DMS79 (cell line): ENCODE measurements around the gene PSMB11.
"Not testable (repeated sequence)": the region's sequence is repeated elsewhere in the genome, so short reads cannot be mapped to it uniquely, and the experiment has no call there.

ENCODE experiments used
- DNase-seq: peaks from one replicate; lab custom pipeline; 2025; lab: John Stamatoyannopoulos, UW

PSMB11 gene, protein sequence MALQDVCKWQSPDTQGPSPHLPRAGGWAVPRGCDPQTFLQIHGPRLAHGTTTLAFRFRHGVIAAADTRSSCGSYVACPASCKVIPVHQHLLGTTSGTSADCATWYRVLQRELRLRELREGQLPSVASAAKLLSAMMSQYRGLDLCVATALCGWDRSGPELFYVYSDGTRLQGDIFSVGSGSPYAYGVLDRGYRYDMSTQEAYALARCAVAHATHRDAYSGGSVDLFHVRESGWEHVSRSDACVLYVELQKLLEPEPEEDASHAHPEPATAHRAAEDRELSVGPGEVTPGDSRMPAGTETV

DNA sequence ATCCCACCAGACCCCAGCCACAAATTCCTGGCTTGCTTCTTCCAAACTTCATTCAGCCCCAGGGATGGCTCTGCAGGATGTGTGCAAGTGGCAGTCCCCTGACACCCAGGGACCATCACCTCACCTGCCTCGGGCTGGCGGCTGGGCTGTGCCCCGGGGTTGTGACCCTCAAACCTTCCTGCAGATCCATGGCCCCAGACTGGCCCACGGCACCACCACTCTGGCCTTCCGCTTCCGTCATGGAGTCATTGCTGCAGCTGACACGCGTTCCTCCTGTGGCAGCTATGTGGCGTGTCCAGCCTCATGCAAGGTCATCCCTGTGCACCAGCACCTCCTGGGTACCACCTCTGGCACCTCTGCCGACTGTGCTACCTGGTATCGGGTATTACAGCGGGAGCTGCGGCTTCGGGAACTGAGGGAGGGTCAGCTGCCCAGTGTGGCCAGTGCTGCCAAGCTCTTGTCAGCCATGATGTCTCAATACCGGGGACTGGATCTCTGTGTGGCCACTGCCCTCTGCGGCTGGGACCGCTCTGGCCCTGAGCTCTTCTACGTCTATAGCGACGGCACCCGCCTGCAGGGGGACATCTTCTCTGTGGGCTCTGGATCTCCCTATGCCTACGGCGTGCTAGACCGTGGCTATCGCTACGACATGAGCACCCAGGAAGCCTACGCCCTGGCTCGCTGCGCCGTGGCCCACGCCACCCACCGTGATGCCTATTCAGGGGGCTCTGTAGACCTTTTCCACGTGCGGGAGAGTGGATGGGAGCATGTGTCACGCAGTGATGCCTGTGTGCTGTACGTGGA, at the start of gene PSMB11:
PSMB11 (plus strand) TSS at position 51 of the 804 bp plus-strand sequence; CDS start at position 65, 14 bp downstream.
- no peak for DNase-seq

GRCh38 chr14:22993517-22993916, 48.5 kb upstream of the PSMB11 start:
- DNase-seq: no peak

DNA sequence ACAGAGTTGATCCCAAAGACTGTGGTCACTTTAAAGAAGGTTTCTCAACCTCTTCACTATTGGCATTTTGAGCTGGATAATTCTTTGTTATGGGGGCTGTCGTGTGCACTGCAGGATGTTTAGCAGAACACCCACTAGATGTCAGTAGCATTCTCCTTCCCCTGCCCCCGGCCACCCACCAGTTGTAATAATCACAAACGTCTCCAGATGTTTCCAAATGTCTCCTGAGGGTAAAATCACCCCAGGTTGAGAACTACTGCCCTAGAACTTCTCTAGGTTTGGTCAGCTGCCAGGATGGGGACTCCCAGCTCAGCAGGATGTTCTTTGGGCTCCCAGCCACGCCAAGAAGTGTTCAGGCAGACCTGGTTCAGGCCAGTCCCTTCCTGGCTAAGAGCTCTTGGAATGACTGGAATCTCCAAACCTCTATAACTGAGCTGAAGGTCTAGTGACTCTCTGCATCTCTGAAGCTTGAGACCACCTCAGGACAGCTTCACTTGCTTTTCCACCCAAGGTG, 47.2 kb upstream of the PSMB11 start:
- DNase-seq: peak; percentile 16

GRCh38 chr14:22995889-22996625, 46.0 kb upstream of the PSMB11 start:
- no peak for DNase-seq

- no peak for DNase-seq
Observed at GRCh38 chr14:22996768-22997654, 45.0 kb upstream of the PSMB11 start.

GRCh38 chr14:22997676-22998323, 44.2 kb upstream of the PSMB11 start:
- no peak for DNase-seq

GRCh38 chr14:22998329-22999012, 43.5 kb upstream of the PSMB11 start:
- DNase-seq: no peak

DNA sequence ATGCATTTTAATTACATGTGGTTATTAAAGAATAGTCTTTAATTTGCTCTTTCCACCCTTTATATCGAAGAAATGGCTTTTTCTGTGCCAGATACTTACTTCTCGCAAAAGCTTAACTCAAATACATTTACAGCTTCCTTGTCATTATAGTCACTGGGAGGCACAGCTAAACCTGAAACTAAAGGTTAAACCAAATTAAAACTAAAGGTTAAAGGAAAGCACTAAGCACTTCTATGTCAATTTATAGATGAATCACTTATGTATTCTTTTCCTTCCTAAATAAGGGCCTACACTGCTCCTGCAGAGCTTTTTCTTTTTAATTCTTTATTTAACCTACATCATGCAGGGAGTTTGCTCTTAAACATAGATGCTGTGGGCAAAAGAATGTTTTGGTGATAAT, 41.2 kb upstream of the PSMB11 start:
- DNase-seq: no peak

DNA sequence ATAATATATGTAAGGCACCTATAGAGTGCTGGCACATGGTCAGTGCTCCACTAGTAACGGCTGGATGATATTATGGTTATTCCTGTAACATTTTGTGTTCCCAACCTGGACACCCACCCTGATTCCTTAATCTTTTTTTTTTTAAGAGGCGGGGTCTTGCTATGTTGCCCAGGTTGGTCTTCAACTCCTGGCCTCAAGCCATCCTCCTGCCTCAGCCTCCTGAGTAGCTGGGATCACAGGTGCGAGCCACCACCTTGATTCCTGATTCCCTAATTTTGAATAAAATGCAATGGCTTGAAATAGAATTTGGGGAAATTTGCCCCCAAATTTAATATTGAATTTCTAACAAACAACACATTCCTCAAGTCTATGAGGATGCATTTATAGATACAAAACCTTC, 39.4 kb upstream of the PSMB11 start:
- no peak for DNase-seq

GRCh38 chr14:23004274-23004673, 37.7 kb upstream of the PSMB11 start:
- not testable (repeated sequence) for DNase-seq

- DNase-seq: no peak
Observed at GRCh38 chr14:23005451-23006187, 36.4 kb upstream of the PSMB11 start.

GRCh38 chr14:23006188-23006534, 35.9 kb upstream of the PSMB11 start:
- DNase-seq: no peak

- peak; percentile 100 for DNase-seq
Observed at GRCh38 chr14:23006544-23007419, 35.2 kb upstream of the PSMB11 start.

GRCh38 chr14:23008831-23009230, 33.2 kb upstream of the PSMB11 start:
- peak; percentile 82 for DNase-seq

- peak; percentile 26 for DNase-seq
Observed at GRCh38 chr14:23009483-23009938, 32.5 kb upstream of the PSMB11 start.

- peak; percentile 47 for DNase-seq
Observed at GRCh38 chr14:23009939-23010726, 31.9 kb upstream of the PSMB11 start, which contains the start of gene C14orf93. Gene C14orf93, minus strand, starts transcription at chr14:23010143. Its CDS starts 11,120 bp downstream, at chr14:22999023.

- no peak for DNase-seq
Observed at GRCh38 chr14:23013054-23013748, 28.8 kb upstream of the PSMB11 start.
